ENCODE data around the gene MGRN1. TPM values are rescaled to one million over a fixed set of nuclear protein-coding genes. Genes with fewer than 3 reads are reported as not detected.

Gene MGRN1
- total and polyA plus RNA-seq, 2 of the 13 experiments (the other 11 are each of a cell fraction or from before 2014, with no cell fraction given) = 11.9 to 12.6 TPM

GRCh38 chr16:4663777-4664465 is 39.3 kb downstream of the MGRN1 start (continued):
- TF ChIP-seq THYN1 (CRISPR knock-in tag; IDR thresholded peaks at IDR 0.05; ENCODE audit: borderline replicate concordance, low read depth) (no peak), LRRFIP1 (CRISPR knock-in tag; conservative IDR thresholded peaks at IDR 0.05) (no peak), PHF8 (CRISPR knock-in tag; IDR thresholded peaks at IDR 0.05) (peak; percentile 64), DNMT1 (CRISPR knock-in tag; IDR thresholded peaks at IDR 0.05) (no peak; the same call in none of the 2 replicates), ZNF770 (CRISPR knock-in tag; IDR thresholded peaks at IDR 0.05) (no peak), KDM6A (CRISPR knock-in tag; IDR thresholded peaks at IDR 0.05; ENCODE audit: low read depth) (peak; percentile 89), SETDB1 (CRISPR knock-in tag; IDR thresholded peaks at IDR 0.05; ENCODE audit: borderline replicate concordance) (no peak), ZNF510 (CRISPR knock-in tag; IDR thresholded peaks at IDR 0.05; ENCODE audit: low read depth) (peak; percentile 32; the same call in 1 of the 2 replicates), NKX3-1 (CRISPR knock-in tag; IDR thresholded peaks at IDR 0.05) (peak; percentile 86), FIP1L1 (IDR thresholded peaks at IDR 0.05; ENCODE audit: borderline replicate concordance, insufficient read depth, low read depth, low read length) (no peak), POLR2G (IDR thresholded peaks at IDR 0.05; ENCODE audit: low read depth, low read length) (peak; percentile 70), TFDP1 (CRISPR knock-in tag; IDR thresholded peaks at IDR 0.05; ENCODE audit: borderline replicate concordance) (peak; percentile 86; the same call in 1 of the 2 replicates), RXRA (CRISPR knock-in tag; IDR thresholded peaks at IDR 0.05) (peak; percentile 87; the same call in 1 of the 2 replicates), THAP11 (CRISPR knock-in tag; IDR thresholded peaks at IDR 0.05) (peak; percentile 86)
- TF ChIP-seq, protein P1, sequence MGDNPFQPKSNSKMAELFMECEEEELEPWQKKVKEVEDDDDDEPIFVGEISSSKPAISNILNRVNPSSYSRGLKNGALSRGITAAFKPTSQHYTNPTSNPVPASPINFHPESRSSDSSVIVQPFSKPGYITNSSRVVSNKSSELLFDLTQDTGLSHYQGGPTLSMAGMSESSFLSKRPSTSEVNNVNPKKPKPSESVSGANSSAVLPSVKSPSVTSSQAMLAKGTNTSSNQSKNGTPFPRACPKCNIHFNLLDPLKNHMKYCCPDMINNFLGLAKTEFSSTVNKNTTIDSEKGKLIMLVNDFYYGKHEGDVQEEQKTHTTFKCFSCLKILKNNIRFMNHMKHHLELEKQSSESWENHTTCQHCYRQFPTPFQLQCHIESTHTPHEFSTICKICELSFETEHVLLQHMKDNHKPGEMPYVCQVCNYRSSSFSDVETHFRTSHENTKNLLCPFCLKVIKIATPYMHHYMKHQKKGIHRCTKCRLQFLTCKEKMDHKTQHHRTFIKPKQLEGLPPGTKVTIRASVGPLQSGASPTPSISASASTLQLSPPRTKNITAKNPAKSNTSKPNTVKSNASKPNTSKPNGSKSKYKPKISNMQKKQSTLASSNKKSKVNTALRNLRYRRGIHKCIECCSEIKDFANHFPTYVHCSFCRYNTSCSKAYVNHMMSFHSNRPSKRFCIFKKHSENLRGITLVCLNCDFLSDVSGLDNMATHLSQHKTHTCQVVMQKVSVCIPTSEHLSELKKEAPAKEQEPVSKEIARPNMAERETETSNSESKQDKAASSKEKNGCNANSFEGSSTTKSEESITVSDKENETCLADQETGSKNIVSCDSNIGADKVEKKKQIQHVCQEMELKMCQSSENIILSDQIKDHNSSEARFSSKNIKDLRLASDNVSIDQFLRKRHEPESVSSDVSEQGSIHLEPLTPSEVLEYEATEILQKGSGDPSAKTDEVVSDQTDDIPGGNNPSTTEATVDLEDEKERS (CRISPR knock-in tag; IDR thresholded peaks at IDR 0.05) = peak; percentile 91; the same call in 1 of the 2 replicates
- TF ChIP-seq, protein P2, sequence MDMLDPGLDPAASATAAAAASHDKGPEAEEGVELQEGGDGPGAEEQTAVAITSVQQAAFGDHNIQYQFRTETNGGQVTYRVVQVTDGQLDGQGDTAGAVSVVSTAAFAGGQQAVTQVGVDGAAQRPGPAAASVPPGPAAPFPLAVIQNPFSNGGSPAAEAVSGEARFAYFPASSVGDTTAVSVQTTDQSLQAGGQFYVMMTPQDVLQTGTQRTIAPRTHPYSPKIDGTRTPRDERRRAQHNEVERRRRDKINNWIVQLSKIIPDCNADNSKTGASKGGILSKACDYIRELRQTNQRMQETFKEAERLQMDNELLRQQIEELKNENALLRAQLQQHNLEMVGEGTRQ (IDR thresholded peaks at IDR 0.05; ENCODE audit: low read depth, low read length) = no peak
- TF ChIP-seq, protein P2 (CRISPR knock-in tag; IDR thresholded peaks at IDR 0.05; ENCODE audit: borderline replicate concordance) = peak; percentile 94; the same call in 1 of the 2 replicates

Measured in HepG2 (cell line).